ENCODE results near the gene SUPT20H. TPM values are rescaled to one million over a fixed set of nuclear protein-coding genes. Genes with fewer than 3 reads are reported as not detected.

Gene SUPT20H
- total RNA-seq (2014; rRNA removed; shearing (Covaris generic); ENCODE audit: low replicate concordance) = 43.7 and 43.8 TPM in 2 replicates

GRCh38 chr13:37058910-37059847 is at the start of gene SUPT20H:
SUPT20H (minus strand) TSS chr13:37059688; CDS start chr13:37051490, 8,198 bp downstream.
- peaks cover 1% of the 10 kb centered on the region; the same call in 1 of the 2 replicates for H3K9me3 ChIP-seq
- DNase-seq = peak; percentile 92
- peaks cover 20% of the 10 kb centered on the region for H3K36me3 ChIP-seq
- peak within 1 kb of the TSS; percentile 95 for H3K4me3 ChIP-seq
- H3K27me3 ChIP-seq = no peaks in the 10 kb centered on the region

DNA sequence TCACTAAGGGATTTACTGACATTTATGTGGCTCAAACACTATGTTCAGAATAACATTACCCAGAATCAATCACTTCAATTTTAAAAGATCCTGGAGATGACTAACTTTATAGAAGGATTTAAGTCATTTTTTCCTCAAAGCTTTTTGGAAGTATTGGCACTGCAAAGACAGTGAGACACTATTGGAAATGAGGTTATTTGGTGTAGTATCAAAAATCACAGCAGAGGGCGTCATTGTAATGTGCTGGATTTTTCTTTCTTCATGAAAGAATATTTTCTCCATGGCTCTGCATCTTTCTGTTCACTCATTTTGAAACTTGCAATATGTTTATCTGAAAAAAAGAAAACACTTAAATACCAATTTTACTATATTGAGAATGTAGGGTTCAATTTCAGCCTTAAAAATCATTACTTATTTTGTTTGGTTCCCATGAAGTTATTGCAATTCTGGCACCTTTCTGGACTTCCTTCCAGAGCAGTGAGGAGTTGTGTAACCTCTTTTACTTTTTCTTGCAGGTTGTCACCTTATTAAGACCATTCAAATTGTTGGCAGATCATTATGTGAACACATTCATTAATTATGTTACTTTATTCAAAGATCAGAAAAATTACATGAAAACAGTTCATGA is 49.7 kb upstream of the SUPT20H start:
- no peak for DNase-seq
- H3K4me3 ChIP-seq = no peak overlapping the region
- H3K36me3 ChIP-seq = no peaks in the 10 kb centered on the region
- no peaks in the 10 kb centered on the region for H3K9me3 ChIP-seq
- no peaks in the 10 kb centered on the region for H3K27me3 ChIP-seq

GRCh38 chr13:37107868-37108267 is 48.4 kb upstream of the SUPT20H start:
- no peaks in the 10 kb centered on the region for H3K36me3 ChIP-seq
- no peak overlapping the region for H3K4me3 ChIP-seq
- no peaks in the 10 kb centered on the region for H3K27me3 ChIP-seq
- H3K9me3 ChIP-seq = no peaks in the 10 kb centered on the region
- no peak for DNase-seq

- H3K9me3 ChIP-seq = no peaks in the 10 kb centered on the region
- H3K27me3 ChIP-seq = no peaks in the 10 kb centered on the region
- no peak overlapping the region for H3K4me3 ChIP-seq
- no peaks in the 10 kb centered on the region for H3K36me3 ChIP-seq
- no peak for DNase-seq
Observed at GRCh38 chr13:37107456-37107855, 48.0 kb upstream of the SUPT20H start.

DNA sequence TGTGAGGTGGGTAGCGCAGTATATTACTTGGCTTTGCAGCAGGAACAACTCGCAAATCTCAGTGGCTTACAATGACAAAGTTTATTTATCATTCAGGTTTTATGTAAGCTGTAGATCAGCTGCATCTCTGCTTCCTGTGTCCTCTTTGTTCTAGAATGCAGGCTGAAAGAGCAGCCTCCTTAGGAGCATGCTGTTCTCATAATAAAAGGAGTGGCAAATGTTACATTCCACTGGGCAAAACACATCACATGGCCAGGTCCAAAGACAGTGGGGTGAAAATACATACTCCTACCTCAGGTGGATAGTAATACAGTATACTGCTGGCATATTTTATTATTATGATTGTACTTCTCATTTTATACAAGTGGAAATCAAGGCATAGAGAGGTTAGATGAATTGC is 47.2 kb upstream of the SUPT20H start:
- no peak overlapping the region for H3K4me3 ChIP-seq
- DNase-seq = no peak
- no peaks in the 10 kb centered on the region for H3K36me3 ChIP-seq
- H3K27me3 ChIP-seq = no peaks in the 10 kb centered on the region
- no peaks in the 10 kb centered on the region for H3K9me3 ChIP-seq

- no peak within 1 kb of the TSS for H3K4me3 ChIP-seq
- no peak for DNase-seq
Observed at GRCh38 chr13:37105251-37105714, 45.8 kb upstream of the SUPT20H start, which contains the start of gene CSNK1A1L. CSNK1A1L (minus strand) TSS chr13:37105664; CDS start chr13:37105256, 408 bp downstream.

DNA sequence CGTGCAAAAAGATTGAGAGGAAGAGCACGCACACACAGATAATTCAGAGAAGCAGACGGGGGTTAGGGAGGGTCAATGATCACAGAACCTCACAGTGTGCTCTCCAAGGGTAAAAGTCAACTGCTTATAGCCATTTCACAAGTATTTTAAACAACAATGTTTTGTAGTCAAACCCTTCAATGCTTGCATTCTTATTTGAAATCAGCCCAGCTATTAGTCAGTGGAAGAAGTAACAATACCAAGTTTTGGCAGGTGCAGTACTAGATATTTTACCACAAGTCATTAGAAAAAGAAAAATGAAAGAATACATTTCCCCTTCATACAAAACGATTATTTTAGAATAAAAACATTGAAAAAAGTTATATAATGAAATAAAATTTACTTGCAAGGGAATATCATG is 43.4 kb upstream of the SUPT20H start:
- no peaks in the 10 kb centered on the region for H3K36me3 ChIP-seq
- H3K27me3 ChIP-seq = no peaks in the 10 kb centered on the region
- no peak for DNase-seq
- H3K4me3 ChIP-seq = no peak overlapping the region
- H3K9me3 ChIP-seq = no peaks in the 10 kb centered on the region

More at GRCh38 chr13:37105251-37105714, 45.8 kb upstream of the SUPT20H start, which contains the start of gene CSNK1A1L:
- Histone ChIP-seq H3K36me3 (no peaks in the 10 kb centered on the region), H3K27me3 (no peaks in the 10 kb centered on the region), H3K9me3 (no peaks in the 10 kb centered on the region)

DNA sequence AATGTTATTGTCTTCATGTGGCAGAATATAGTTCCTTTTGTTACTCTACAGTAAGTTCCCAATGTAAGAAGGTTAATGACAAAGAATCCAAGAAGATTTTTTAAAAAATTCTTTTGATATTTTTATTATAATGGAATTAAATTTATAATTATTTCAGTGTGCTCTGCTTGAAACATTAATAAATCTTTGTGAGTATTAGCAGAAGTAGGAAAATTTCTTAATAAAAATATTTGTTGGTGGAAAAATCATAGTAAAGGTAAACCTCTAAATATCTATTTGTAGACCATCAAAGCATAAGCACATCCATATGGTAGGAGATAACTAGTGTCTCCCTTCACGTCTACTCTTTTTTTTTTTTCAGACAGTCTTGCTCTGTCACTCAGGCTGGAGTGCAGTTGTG is 41.7 kb upstream of the SUPT20H start:
- no peak overlapping the region for H3K4me3 ChIP-seq
- H3K9me3 ChIP-seq = no peaks in the 10 kb centered on the region
- H3K27me3 ChIP-seq = no peaks in the 10 kb centered on the region
- no peaks in the 10 kb centered on the region for H3K36me3 ChIP-seq
- DNase-seq = no peak

- no peak for DNase-seq
Observed at GRCh38 chr13:37100731-37101130, 41.2 kb upstream of the SUPT20H start.

DNA sequence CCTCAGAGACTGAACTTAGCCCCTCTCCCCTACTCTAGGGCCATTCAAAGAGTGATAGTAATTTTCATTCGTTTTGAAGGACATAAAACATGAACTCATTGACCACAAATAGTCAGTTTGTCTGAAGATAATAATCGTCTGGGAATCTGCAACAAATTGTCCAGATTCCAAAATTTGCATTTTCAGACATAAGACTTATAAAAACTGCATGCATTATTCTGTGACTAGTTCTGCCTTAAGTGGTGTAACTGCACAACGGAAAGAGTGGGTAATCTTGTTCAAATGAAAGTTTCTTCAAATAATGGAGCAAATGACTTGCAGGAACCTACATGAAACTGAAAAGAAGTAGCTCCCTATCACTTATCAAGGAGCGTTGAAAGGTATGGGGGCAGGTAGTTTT is 37.6 kb upstream of the SUPT20H start:
- DNase-seq = no peak
- no peaks in the 10 kb centered on the region for H3K36me3 ChIP-seq
- H3K9me3 ChIP-seq = no peaks in the 10 kb centered on the region
- no peak overlapping the region for H3K4me3 ChIP-seq
- H3K27me3 ChIP-seq = no peaks in the 10 kb centered on the region

More at GRCh38 chr13:37100731-37101130, 41.2 kb upstream of the SUPT20H start:
- Histone ChIP-seq H3K36me3 (no peaks in the 10 kb centered on the region), H3K9me3 (no peaks in the 10 kb centered on the region), H3K27me3 (no peaks in the 10 kb centered on the region), H3K4me3 (no peak overlapping the region)

- no peak for DNase-seq
- no peaks in the 10 kb centered on the region for H3K36me3 ChIP-seq
- no peaks in the 10 kb centered on the region for H3K27me3 ChIP-seq
- no peaks in the 10 kb centered on the region for H3K9me3 ChIP-seq
- H3K4me3 ChIP-seq = no peak overlapping the region
Observed at GRCh38 chr13:37094840-37095239, 35.4 kb upstream of the SUPT20H start.

DNA sequence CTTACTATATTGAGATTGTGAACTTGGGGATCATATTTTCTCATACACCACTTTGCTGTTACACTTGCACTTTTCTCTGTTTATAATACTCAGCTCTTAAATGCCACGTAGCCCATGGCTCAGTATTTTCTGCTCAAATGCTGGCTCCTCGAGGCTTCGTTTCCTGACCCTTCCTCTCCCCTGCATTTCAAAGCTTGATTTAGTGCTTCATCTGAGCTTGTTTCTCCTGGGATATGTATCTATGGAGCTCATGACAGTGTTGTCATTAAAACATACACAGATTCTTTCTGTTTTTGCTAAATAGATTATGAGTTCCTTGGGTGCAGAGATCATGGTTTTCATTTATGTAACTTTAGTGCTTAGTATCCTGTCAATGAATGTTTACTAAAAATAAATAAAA is 34.6 kb upstream of the SUPT20H start:
- DNase-seq = no peak
- Histone ChIP-seq H3K36me3 (no peaks in the 10 kb centered on the region), H3K27me3 (no peaks in the 10 kb centered on the region), H3K4me3 (no peak overlapping the region), H3K9me3 (no peaks in the 10 kb centered on the region)

DNA sequence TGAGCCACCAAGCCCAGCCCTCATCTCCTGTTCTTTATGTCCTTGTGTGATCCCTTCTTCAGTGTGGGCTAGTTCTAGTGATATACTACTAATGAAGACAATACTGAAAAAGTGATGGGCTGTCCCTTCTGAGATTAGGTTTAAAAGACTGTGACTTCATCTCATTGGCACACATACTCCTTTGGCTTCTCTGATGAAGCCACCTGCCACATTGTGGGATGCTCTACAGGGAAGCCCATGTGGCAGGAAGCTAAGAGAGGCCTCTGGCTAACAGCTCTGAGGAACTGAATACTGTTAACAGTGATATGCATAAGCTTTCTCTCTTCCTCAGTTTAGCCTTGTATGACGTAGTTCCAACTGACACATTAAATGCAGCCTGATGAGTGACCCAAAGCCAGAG is 32.3 kb upstream of the SUPT20H start:
- no peak for DNase-seq
- Histone ChIP-seq H3K27me3 (no peaks in the 10 kb centered on the region), H3K36me3 (no peaks in the 10 kb centered on the region), H3K9me3 (no peaks in the 10 kb centered on the region), H3K4me3 (no peak overlapping the region)

DNA sequence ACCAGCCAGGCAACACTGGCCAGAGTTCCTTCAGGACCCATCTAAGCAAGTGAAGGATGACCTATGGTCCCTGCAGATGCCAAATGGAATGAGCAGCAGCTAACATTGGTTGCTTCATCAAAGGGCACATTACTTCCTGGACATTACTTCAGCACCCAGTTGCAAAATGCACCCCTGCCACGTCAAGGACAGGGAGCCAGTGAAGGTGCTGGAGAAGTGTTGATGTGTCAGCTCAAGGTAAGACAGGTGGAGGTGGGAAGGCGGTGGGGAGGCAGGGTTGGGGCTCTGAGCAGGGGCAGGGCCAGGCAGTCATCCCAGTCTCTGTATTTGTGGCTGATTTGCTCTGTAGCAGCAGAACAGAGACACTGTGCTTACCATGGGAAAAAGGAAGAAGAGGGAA is 31.4 kb upstream of the SUPT20H start:
- Histone ChIP-seq H3K36me3 (no peaks in the 10 kb centered on the region), H3K27me3 (no peaks in the 10 kb centered on the region), H3K9me3 (no peaks in the 10 kb centered on the region), H3K4me3 (no peak overlapping the region)
- DNase-seq = no peak

GRCh38 chr13:37089495-37089894 is 30.0 kb upstream of the SUPT20H start:
- Histone ChIP-seq H3K36me3 (no peaks in the 10 kb centered on the region), H3K4me3 (no peak overlapping the region), H3K9me3 (no peaks in the 10 kb centered on the region), H3K27me3 (no peaks in the 10 kb centered on the region)
- no peak for DNase-seq

- Histone ChIP-seq H3K4me3 (no peak overlapping the region), H3K9me3 (no peaks in the 10 kb centered on the region), H3K27me3 (no peaks in the 10 kb centered on the region), H3K36me3 (no peaks in the 10 kb centered on the region)
- DNase-seq = no peak
Observed at GRCh38 chr13:37087486-37087885, 28.0 kb upstream of the SUPT20H start.

- Histone ChIP-seq H3K36me3 (no peaks in the 10 kb centered on the region), H3K9me3 (no peaks in the 10 kb centered on the region), H3K27me3 (no peaks in the 10 kb centered on the region), H3K4me3 (no peak overlapping the region)
- no peak for DNase-seq
Observed at GRCh38 chr13:37085606-37086005, 26.1 kb upstream of the SUPT20H start.
